ENCODE results near the gene PIK3R1. TPM values are rescaled to one million over a fixed set of nuclear protein-coding genes. Genes with fewer than 3 reads are reported as not detected.
A peak's percentile ranks its signal among the peaks of the same experiment; 100 is the strongest.

Gene PIK3R1
- total and polyA plus RNA-seq, 2 experiments from 2014 or later = 5.9 to 9.8 TPM

GRCh38 chr5:68261569-68262065 is 46.1 kb downstream of the PIK3R1 start:
- Histone ChIP-seq H3K9me2 (ENCODE audit: insufficient read depth) (no peaks in the 10 kb centered on the region), H2AFZ (no peak overlapping the region), H3K4me3 (no peak overlapping the region), H3K36me3 (ENCODE audit: insufficient read depth) (no peaks in the 10 kb centered on the region), H3K4me2 (no peak overlapping the region), H3K4me1 (ENCODE audit: insufficient read depth) (no peaks in the 10 kb centered on the region), H3K27ac (ENCODE audit: low read depth) (no peak overlapping the region), H3F3A (replicated peaks; ENCODE audit: low read depth) (no peaks in the 10 kb centered on the region), H4K20me1 (replicated peaks; ENCODE audit: insufficient read depth) (no peaks in the 10 kb centered on the region), H3K27me3 (ENCODE audit: insufficient read depth) (no peaks in the 10 kb centered on the region), H3K79me2 (replicated peaks; ENCODE audit: insufficient read depth) (no peaks in the 10 kb centered on the region)
- TF ChIP-seq POLR2AphosphoS5 (IDR thresholded peaks at IDR 0.05; ENCODE audit: low read depth) (no peak), JUNB (IDR thresholded peaks at IDR 0.05; ENCODE audit: unreplicated experiment) (no peak), STAT1 (IDR thresholded peaks at IDR 0.05; ENCODE audit: unreplicated experiment) (no peak), ETS1 (IDR thresholded peaks at IDR 0.05) (no peak)
- TF ChIP-seq, protein P1, sequence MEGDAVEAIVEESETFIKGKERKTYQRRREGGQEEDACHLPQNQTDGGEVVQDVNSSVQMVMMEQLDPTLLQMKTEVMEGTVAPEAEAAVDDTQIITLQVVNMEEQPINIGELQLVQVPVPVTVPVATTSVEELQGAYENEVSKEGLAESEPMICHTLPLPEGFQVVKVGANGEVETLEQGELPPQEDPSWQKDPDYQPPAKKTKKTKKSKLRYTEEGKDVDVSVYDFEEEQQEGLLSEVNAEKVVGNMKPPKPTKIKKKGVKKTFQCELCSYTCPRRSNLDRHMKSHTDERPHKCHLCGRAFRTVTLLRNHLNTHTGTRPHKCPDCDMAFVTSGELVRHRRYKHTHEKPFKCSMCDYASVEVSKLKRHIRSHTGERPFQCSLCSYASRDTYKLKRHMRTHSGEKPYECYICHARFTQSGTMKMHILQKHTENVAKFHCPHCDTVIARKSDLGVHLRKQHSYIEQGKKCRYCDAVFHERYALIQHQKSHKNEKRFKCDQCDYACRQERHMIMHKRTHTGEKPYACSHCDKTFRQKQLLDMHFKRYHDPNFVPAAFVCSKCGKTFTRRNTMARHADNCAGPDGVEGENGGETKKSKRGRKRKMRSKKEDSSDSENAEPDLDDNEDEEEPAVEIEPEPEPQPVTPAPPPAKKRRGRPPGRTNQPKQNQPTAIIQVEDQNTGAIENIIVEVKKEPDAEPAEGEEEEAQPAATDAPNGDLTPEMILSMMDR (conservative IDR thresholded peaks at IDR 0.05; ENCODE audit: low read depth in 2 of 2) = peak in 1 of 2 experiments; percentile 37; a peak in 1 of 4 replicates
- DNase-seq (ENCODE audit: low spot score) = no peak
- no peak for ATAC-seq
- Mint-ChIP-seq H3K36me3 (ENCODE audit: low read depth) (peaks cover 20% of the 10 kb centered on the region), H3K4me1 (no peaks in the 10 kb centered on the region), H3K4me3 (no peak overlapping the region), H3K9me3 (peaks cover 10% of the 10 kb centered on the region; the same call in 2 of the 3 replicates), H3K27ac (no peak overlapping the region), H3K27me3 (ENCODE audit: insufficient read depth, low read depth, poor library complexity) (peaks cover 4% of the 10 kb centered on the region)

GRCh38 chr5:68264024-68264956 is 48.7 kb downstream of the PIK3R1 start:
- ATAC-seq (no peak), DNase-seq (ENCODE audit: low spot score) (no peak)
- Histone ChIP-seq H3F3A (replicated peaks; ENCODE audit: low read depth) (no peaks in the 10 kb centered on the region), H3K27me3 (ENCODE audit: insufficient read depth) (no peaks in the 10 kb centered on the region), H3K4me1 (ENCODE audit: insufficient read depth) (no peaks in the 10 kb centered on the region), H2AFZ (no peak overlapping the region), H3K9me2 (ENCODE audit: insufficient read depth) (no peaks in the 10 kb centered on the region), H3K4me2 (no peak overlapping the region), H3K79me2 (replicated peaks; ENCODE audit: insufficient read depth) (no peaks in the 10 kb centered on the region), H3K36me3 (ENCODE audit: insufficient read depth) (no peaks in the 10 kb centered on the region), H3K27ac (ENCODE audit: low read depth) (no peak overlapping the region), H3K4me3 (no peak overlapping the region), H4K20me1 (replicated peaks; ENCODE audit: insufficient read depth) (no peaks in the 10 kb centered on the region)
- Mint-ChIP-seq H3K36me3 (ENCODE audit: low read depth) (peaks cover 20% of the 10 kb centered on the region), H3K27ac (no peak overlapping the region), H3K4me1 (peaks cover 5% of the 10 kb centered on the region; the same call in 2 of the 3 replicates), H3K27me3 (ENCODE audit: insufficient read depth, low read depth, poor library complexity) (no peaks in the 10 kb centered on the region), H3K4me3 (no peak overlapping the region), H3K9me3 (peaks cover 10% of the 10 kb centered on the region; the same call in 2 of the 3 replicates)
- TF ChIP-seq ZNF331 (CRISPR knock-in tag; IDR thresholded peaks at IDR 0.05; ENCODE audit: low read depth) = no peak
- TF ChIP-seq ZNF114 (CRISPR knock-in tag; IDR thresholded peaks at IDR 0.05) = no peak
- TF ChIP-seq CREB1 (CRISPR knock-in tag; IDR thresholded peaks at IDR 0.05; ENCODE audit: low read depth) = no peak
- no peak for TF ChIP-seq EZH2phosphoT487 (IDR thresholded peaks at IDR 0.05; ENCODE audit: unreplicated experiment)
- TF ChIP-seq STAT1 (IDR thresholded peaks at IDR 0.05; ENCODE audit: unreplicated experiment) = no peak
- no peak for TF ChIP-seq POLR2AphosphoS5 (IDR thresholded peaks at IDR 0.05; ENCODE audit: low read depth)
- TF ChIP-seq ZNF462 (CRISPR knock-in tag; IDR thresholded peaks at IDR 0.05) = no peak
